Measurements from ENCODE around the gene NAA15.
"Not testable (repeated sequence)": the region's sequence is repeated elsewhere in the genome, so short reads cannot be mapped to it uniquely, and the experiment has no call there.

The NAA15 gene

DNA sequence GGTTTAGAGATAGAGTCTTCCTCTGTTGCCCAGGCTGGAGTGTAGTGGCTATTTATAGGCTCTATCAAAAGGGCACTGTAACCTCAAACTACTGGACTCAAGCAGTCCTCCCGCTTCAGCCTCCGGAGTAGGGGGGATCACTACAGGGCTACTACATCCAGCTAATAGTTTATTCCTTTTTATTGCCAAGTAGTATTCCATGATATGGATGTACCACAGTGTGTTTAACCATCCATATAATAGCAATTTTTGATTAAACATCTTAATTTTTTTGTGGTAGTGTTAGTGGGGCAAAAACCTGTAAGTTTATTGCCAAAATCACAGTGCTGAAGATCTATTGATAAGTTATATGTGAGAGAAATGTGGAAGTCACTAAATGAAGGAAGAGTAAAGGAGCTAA, 3.6 kb downstream of the NAA15 start:
- Histone ChIP-seq H3K27ac (no peak overlapping the region), H3K9me3 (replicated peaks in 1 of 11) (peaks cover 0 to 19% (median 15%) of the 10 kb centered on the region in 11 experiments; a peak in 20 of 22 replicates), H3K36me3 (peaks cover 19 to 67% (median 60%) of the 10 kb centered on the region in 11 experiments), H3K27me3 (no peaks in the 10 kb centered on the region), H3K4me2 (peak overlapping the region in 1 of 11 experiments; percentile 92; a peak in 1 of 22 replicates), H3K4me1 (peaks cover 6 to 43% (median 19%) of the 10 kb centered on the region in 10 experiments), H3K9ac (no peak overlapping the region), H3K4me3 (peak overlapping the region in 6 of 10 experiments; percentile 6 to 39 (median 19); a peak in 6 of 20 replicates), H4K20me1 (peaks cover 26 to 84% (median 79%) of the 10 kb centered on the region in 11 experiments; a peak in 21 of 22 replicates)
- TF ChIP-seq Cebpa-rat (IDR thresholded peaks at IDR 0.05) = no peak

- Histone ChIP-seq H3K4me1 (peaks cover 26 to 65% (median 35%) of the 10 kb centered on the region in 10 experiments), H3K4me3 (no peak overlapping the region), H3K9me3 (replicated peaks in 1 of 11) (peaks cover 0 to 34% (median 26%) of the 10 kb centered on the region in 11 experiments; a peak in 18 of 22 replicates), H3K27ac (peak overlapping the region in 6 of 11 experiments; percentile 15 to 59 (median 45); a peak in 9 of 22 replicates), H3K36me3 (peaks cover 4 to 74% (median 60%) of the 10 kb centered on the region in 11 experiments; a peak in 20 of 22 replicates), H3K4me2 (peak overlapping the region in 9 of 11 experiments; percentile 2 to 78 (median 58); a peak in 8 of 22 replicates), H4K20me1 (peaks cover 48 to 100% (median 93%) of the 10 kb centered on the region in 11 experiments; a peak in 21 of 22 replicates), H3K9ac (peak overlapping the region in 2 of 11 experiments; percentile 7 to 17; a peak in 3 of 22 replicates), H3K27me3 (no peaks in the 10 kb centered on the region)
- TF ChIP-seq Cebpa-rat (IDR thresholded peaks at IDR 0.05) = no peak
Measured at GRCh38 chr4:139311909-139312308, 10.6 kb downstream of the NAA15 start.

- peaks cover 26 to 64% (median 35%) of the 10 kb centered on the region in 10 experiments for H3K4me1 ChIP-seq
- H3K4me2 ChIP-seq = peak overlapping the region; percentile 30 to 78 (median 58)
- H3K27ac ChIP-seq = peak overlapping the region in 9 of 11 experiments; percentile 5 to 60 (median 48); a peak in 13 of 22 replicates
- peak overlapping the region in 3 of 11 experiments; percentile 7 to 37 (median 9); a peak in 2 of 22 replicates for H3K9ac ChIP-seq
- H3K4me3 ChIP-seq = no peak overlapping the region
- no peaks in the 10 kb centered on the region for H3K27me3 ChIP-seq
- peaks cover 48 to 100% (median 93%) of the 10 kb centered on the region in 11 experiments; a peak in 21 of 22 replicates for H4K20me1 ChIP-seq
- H3K36me3 ChIP-seq = peaks cover 4 to 73% (median 59%) of the 10 kb centered on the region in 11 experiments; a peak in 19 of 22 replicates
- peaks cover 0 to 41% (median 33%) of the 10 kb centered on the region in 11 experiments; a peak in 18 of 22 replicates for H3K9me3 ChIP-seq (replicated peaks in 1 of 11)
- no peak for TF ChIP-seq Cebpa-rat (IDR thresholded peaks at IDR 0.05)
Measured at GRCh38 chr4:139312552-139313332, 11.4 kb downstream of the NAA15 start.

DNA sequence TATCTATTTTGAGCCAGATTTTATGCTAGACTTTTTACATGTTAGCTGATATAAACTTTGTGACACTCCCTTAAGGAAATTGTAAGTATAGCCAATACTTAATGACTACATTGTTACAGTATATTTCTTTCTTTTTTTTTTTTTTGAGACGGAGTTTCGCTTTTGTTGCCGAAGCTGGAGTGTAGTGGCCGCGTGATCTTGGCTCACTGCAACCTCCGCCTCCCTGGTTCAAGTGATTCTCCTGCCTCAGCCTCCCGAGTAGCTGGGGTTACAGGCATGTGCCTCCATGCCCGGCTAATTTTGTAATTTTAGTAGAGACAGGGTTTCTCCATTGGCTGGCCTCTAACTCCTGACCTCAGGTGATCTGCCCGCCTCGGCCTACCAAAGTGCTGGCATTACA, 12.1 kb downstream of the NAA15 start:
- H3K27ac ChIP-seq = peak overlapping the region in 9 of 11 experiments; percentile 5 to 60 (median 48); a peak in 12 of 22 replicates
- peaks cover 4 to 73% (median 57%) of the 10 kb centered on the region in 11 experiments; a peak in 19 of 22 replicates for H3K36me3 ChIP-seq

DNA sequence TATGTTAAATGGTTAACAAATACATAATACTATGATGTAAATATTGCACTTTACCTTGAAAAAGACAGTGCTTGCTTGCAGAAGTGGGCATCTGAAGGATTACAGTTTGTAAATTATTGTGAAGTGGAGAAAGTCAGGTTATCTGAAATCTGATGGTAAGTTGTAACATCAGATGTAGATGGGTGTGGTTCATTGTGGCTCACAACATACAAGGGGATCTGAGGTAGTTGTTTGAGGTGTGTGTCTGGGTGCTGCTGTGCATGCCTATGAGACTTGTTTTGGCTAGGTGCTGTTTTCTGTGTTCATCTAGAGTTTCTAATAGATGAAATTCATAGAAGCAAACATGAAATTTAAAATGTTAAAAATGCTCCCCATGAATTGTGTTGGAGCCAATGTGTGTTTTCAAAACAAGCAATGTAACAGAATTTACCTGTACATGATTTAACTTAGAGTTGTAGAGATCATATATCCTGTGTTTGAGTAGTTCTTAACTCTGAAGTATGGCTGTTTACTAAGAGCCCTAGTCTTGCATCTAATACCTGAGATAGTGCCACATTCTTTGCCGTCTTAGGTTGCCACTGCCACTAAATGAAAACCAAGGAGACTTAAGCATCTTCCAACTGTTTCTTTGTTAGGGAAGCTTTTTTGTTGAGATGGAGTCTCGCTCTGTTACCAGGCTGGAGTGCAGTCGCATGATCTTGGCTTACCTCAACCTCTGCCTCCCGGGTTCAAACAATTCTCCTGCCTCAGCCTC, 12.9 kb downstream of the NAA15 start:
- H3K36me3 ChIP-seq = peaks cover 0 to 72% (median 57%) of the 10 kb centered on the region in 11 experiments; a peak in 19 of 22 replicates
- peaks cover 26 to 68% (median 35%) of the 10 kb centered on the region in 10 experiments for H3K4me1 ChIP-seq
- H3K27me3 ChIP-seq = no peaks in the 10 kb centered on the region
- H3K9ac ChIP-seq = no peak overlapping the region
- no peak overlapping the region for H3K4me3 ChIP-seq
- H4K20me1 ChIP-seq = peaks cover 51 to 100% (median 93%) of the 10 kb centered on the region in 11 experiments; a peak in 21 of 22 replicates
- H3K27ac ChIP-seq = peak overlapping the region in 1 of 11 experiments; percentile 48; a peak in 2 of 22 replicates
- H3K4me2 ChIP-seq = peak overlapping the region in 6 of 11 experiments; percentile 58 to 78 (median 69); a peak in 12 of 22 replicates
- no peak for TF ChIP-seq Cebpa-rat (IDR thresholded peaks at IDR 0.05)
- H3K9me3 ChIP-seq (replicated peaks in 1 of 11) = peaks cover 0 to 50% (median 41%) of the 10 kb centered on the region in 11 experiments; a peak in 18 of 22 replicates

More for the DNA sequence above, 12.1 kb downstream of the NAA15 start:
- Histone ChIP-seq H3K9me3 (replicated peaks in 1 of 11) (peaks cover 0 to 42% (median 34%) of the 10 kb centered on the region in 11 experiments; a peak in 18 of 22 replicates), H3K4me2 (peak overlapping the region; percentile 30 to 78 (median 58)), H4K20me1 (peaks cover 48 to 100% (median 93%) of the 10 kb centered on the region in 11 experiments; a peak in 21 of 22 replicates), H3K9ac (peak overlapping the region in 3 of 11 experiments; percentile 4 to 9 (median 7); a peak in 3 of 22 replicates), H3K4me1 (peaks cover 26 to 64% (median 35%) of the 10 kb centered on the region in 10 experiments)
- not testable (repeated sequence) for H3K27me3 ChIP-seq, H3K4me3 ChIP-seq

GRCh38 chr4:139315221-139315675, 13.9 kb downstream of the NAA15 start:
- Histone ChIP-seq H3K9me3 (replicated peaks in 1 of 11) (peaks cover 0 to 59% (median 45%) of the 10 kb centered on the region in 11 experiments; a peak in 18 of 22 replicates), H3K36me3 (peaks cover 0 to 74% (median 64%) of the 10 kb centered on the region in 11 experiments; a peak in 19 of 22 replicates), H3K9ac (no peak overlapping the region), H3K27ac (peak overlapping the region in 4 of 11 experiments; percentile 15 to 38 (median 19); a peak in 1 of 22 replicates), H3K4me2 (no peak overlapping the region), H4K20me1 (peaks cover 51 to 100% (median 93%) of the 10 kb centered on the region in 11 experiments; a peak in 21 of 22 replicates), H3K27me3 (no peaks in the 10 kb centered on the region), H3K4me1 (peaks cover 26 to 75% (median 35%) of the 10 kb centered on the region in 10 experiments), H3K4me3 (peak overlapping the region in 1 of 10 experiments; percentile 13; a peak in 3 of 20 replicates)
- TF ChIP-seq Cebpa-rat (IDR thresholded peaks at IDR 0.05) = no peak

GRCh38 chr4:139316733-139317132, 15.4 kb downstream of the NAA15 start:
- Histone ChIP-seq H3K4me2 (peak overlapping the region in 3 of 11 experiments; percentile 26 to 58 (median 29); a peak in 6 of 22 replicates), H3K36me3 (peaks cover 0 to 80% (median 72%) of the 10 kb centered on the region in 11 experiments; a peak in 19 of 22 replicates), H3K27me3 (no peaks in the 10 kb centered on the region), H3K9me3 (replicated peaks in 1 of 11) (peaks cover 0 to 66% (median 52%) of the 10 kb centered on the region in 11 experiments; a peak in 18 of 22 replicates), H3K9ac (no peak overlapping the region), H3K27ac (no peak overlapping the region), H4K20me1 (peaks cover 41 to 100% (median 93%) of the 10 kb centered on the region in 11 experiments; a peak in 21 of 22 replicates), H3K4me3 (no peak overlapping the region), H3K4me1 (peaks cover 20 to 62% (median 22%) of the 10 kb centered on the region in 10 experiments)
- no peak for TF ChIP-seq Cebpa-rat (IDR thresholded peaks at IDR 0.05)

All from BLaER1 treated with 17β-estradiol and CSF1 and Interleukin-3, amounts not matched to agents 10 nM and 100 nM (cell line).